Smooth muscle cell of the umbilical artery (primary cell): ENCODE data around the gene B4GALT6. TPM values are rescaled to one million over a fixed set of nuclear protein-coding genes. Genes with fewer than 3 reads are reported as not detected.

ENCODE experiments used
- total RNA-seq: library from RNA; depleted of rRNA; stranded (reverse); fragments of >200 nt; gene quantifications from 2 replicates; pipeline ENCODE4 v1.2.3, GENCODE V29; 2014

Gene B4GALT6, protein sequence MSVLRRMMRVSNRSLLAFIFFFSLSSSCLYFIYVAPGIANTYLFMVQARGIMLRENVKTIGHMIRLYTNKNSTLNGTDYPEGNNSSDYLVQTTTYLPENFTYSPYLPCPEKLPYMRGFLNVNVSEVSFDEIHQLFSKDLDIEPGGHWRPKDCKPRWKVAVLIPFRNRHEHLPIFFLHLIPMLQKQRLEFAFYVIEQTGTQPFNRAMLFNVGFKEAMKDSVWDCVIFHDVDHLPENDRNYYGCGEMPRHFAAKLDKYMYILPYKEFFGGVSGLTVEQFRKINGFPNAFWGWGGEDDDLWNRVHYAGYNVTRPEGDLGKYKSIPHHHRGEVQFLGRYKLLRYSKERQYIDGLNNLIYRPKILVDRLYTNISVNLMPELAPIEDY
- 10.7 and 19.3 TPM in 2 replicates for total RNA-seq

DNA sequence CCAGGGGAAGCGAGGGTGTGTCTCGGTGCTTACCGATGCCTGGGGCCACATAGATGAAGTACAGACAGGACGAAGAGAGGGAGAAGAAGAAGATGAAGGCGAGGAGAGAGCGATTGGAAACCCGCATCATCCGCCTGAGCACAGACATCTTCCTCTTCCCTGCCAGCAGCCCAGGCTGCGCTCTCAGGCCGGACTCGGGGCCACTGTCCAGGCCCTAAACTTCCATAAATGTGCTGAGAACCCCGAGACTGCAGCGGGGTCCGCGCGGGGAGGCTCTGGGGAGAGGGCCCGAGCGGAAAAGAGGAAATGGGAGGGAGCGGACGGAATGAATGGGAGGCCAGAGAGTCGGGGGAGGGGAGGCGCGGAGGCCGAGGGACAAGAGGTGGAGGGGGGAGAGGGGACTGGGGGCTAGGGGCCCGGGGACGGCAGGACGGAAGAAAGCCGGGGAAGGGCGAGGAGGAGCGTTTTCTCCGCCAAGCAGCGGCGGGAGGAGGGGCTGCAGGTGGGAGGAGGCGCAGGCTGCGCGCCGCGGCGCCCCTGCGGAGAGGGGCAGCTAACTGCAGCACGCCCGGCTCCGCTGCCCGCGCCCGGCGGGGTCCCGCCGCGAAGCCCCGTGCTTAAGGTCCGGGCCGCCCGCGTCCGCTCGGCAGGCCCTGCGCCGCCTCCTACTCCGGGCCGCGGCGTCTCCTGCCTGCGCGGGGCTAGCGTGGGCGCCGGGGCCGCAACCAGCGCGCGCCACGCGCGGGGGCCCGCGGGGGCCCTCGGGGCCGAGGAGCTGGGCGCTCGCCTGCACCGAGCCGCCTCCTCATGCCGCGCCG lies at the start of gene B4GALT6:
Gene B4GALT6, minus strand, starts transcription at position 303 of the 818 bp plus-strand sequence. Its CDS starts 155 bp downstream, at position 148.

DNA sequence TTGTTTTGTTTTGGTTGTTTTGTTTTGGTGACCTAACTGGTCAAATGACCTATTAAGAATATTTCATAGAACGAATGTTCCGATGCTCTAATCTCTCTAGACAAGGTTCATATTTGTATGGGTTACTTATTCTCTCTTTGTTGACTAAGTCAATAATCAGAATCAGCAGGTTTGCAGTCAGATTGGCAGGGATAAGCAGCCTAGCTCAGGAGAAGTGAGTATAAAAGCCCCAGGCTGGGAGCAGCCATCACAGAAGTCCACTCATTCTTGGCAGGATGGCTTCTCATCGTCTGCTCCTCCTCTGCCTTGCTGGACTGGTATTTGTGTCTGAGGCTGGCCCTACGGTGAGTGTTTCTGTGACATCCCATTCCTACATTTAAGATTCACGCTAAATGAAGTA lies 92.8 kb downstream of the B4GALT6 start, which contains the start of gene TTR:
Gene TTR, plus strand, starts transcription at position 250 of the 400 bp plus-strand sequence. Its CDS starts 26 bp downstream, at position 276.

Other genes with a start within 250 kb of the B4GALT6 start
- 0.14 and 0.59 TPM in 2 replicates for gene DSG3, start 236.8 kb downstream of the B4GALT6 start, total RNA-seq
- gene DSG2, start 186.4 kb downstream of the B4GALT6 start, total RNA-seq, result 65.6 and 102 TPM in 2 replicates
- gene TTR, start 92.7 kb downstream of the B4GALT6 start, total RNA-seq, result not detected in 2 replicates
- 0.30 TPM in 1 of 2 replicates, not detected in the other for gene SLC25A52, start 76.3 kb upstream of the B4GALT6 start, total RNA-seq